DND-41 (cell line): ENCODE data around the gene SMURF2.

ENCODE experiments used
- ATAC-seq: fragments of 200-7000 bp; cut with Tn5 transposase; 3 replicates; pipeline ENCODE4 v1.9.1; 2021; ENCODE audit warnings: low read depth; ENCODE audit not compliant: insufficient read depth
- DNase-seq: peaks from one replicate; pipeline ENCODE4 v3.0.0-alpha.2; 2020
- H2AFZ ChIP-seq: 2 replicates; pipeline ENCODE4 v1.6.0; 2012; ENCODE audit warnings: low read depth, low read length
- H3K27ac ChIP-seq: 2 replicates; pipeline ENCODE4 v1.5.1; 2012; ENCODE audit warnings: low read length, inconsistent platforms
- H3K27me3 ChIP-seq: fragments of 200-600 bp; sonication (generic); 2 replicates; pipeline ENCODE4 v1.6.0; 2012; ENCODE audit warnings: low read length, mild to moderate bottlenecking, inconsistent platforms; ENCODE audit not compliant: insufficient read depth, poor library complexity
- H3K36me3 ChIP-seq: 2 replicates; pipeline ENCODE4 v1.5.1; 2012; ENCODE audit warnings: low read length, inconsistent platforms; ENCODE audit not compliant: insufficient read depth
- H3K4me1 ChIP-seq: 2 replicates; pipeline ENCODE4 v1.5.1; 2012; ENCODE audit warnings: mild to moderate bottlenecking, low read length; ENCODE audit not compliant: insufficient read depth
- H3K4me2 ChIP-seq: 2 replicates; pipeline ENCODE4 v1.6.0; 2012; ENCODE audit warnings: mild to moderate bottlenecking, moderate library complexity, low read length, inconsistent platforms; ENCODE audit not compliant: insufficient read depth
- H3K4me3 ChIP-seq, 2 experiments: fragments of 200-600 bp in 1 of 2; shearing (Covaris generic) in 1 of 2; 2 replicates each; pipeline ENCODE4 v1.5.1; 2012 to 2016; ENCODE audit warnings: inconsistent platforms in 2 of 2, low read length in 2 of 2, mild to moderate bottlenecking in 2 of 2, low read depth in 1 of 2, moderate library complexity in 1 of 2
- H3K79me2 ChIP-seq: 2 replicates; pipeline ENCODE4 v1.6.0; 2012; ENCODE audit warnings: low read length, inconsistent platforms; ENCODE audit not compliant: insufficient read depth
- H3K9ac ChIP-seq: 2 replicates; pipeline ENCODE4 v1.6.0; 2012; ENCODE audit warnings: low read depth, mild to moderate bottlenecking, inconsistent platforms, low read length, moderate library complexity
- H3K9me3 ChIP-seq: 2 replicates; pipeline ENCODE4 v1.5.1; 2012; ENCODE audit warnings: low read length, moderate library complexity, mild to moderate bottlenecking, inconsistent platforms; ENCODE audit not compliant: insufficient read depth, severe bottlenecking
- H4K20me1 ChIP-seq: 2 replicates; pipeline ENCODE4 v1.6.0; 2012; ENCODE audit warnings: low read length; ENCODE audit not compliant: insufficient read depth
- CTCF ChIP-seq: IDR thresholded peaks from 2 replicates; pipeline ENCODE4 v1.5.1; 2012; ENCODE audit warnings: borderline replicate concordance, low read length, moderate library complexity, mild to moderate bottlenecking; ENCODE audit not compliant: poor library complexity, severe bottlenecking; ENCODE audit errors: extremely low read depth
- EZH2 ChIP-seq: IDR thresholded peaks from 3 replicates; pipeline ENCODE4 v1.6.1; 2012; ENCODE audit warnings: borderline replicate concordance, low read depth, mild to moderate bottlenecking, moderate library complexity, low read length, inconsistent platforms; ENCODE audit not compliant: severe bottlenecking

Gene SMURF2

GRCh38 chr17:64554028-64554637 is 108.0 kb downstream of the SMURF2 start:
- DNase-seq (no peak), ATAC-seq (no peak)
- Histone ChIP-seq H3K4me3 (no peak overlapping the region), H3K27me3 (no peaks in the 10 kb centered on the region), H3K9ac (no peak overlapping the region), H3K36me3 (peaks cover 80% of the 10 kb centered on the region), H3K9me3 (no peaks in the 10 kb centered on the region), H2AFZ (no peak overlapping the region), H3K4me2 (no peak overlapping the region), H3K27ac (no peak overlapping the region), H4K20me1 (no peaks in the 10 kb centered on the region), H3K4me1 (no peaks in the 10 kb centered on the region), H3K79me2 (no peaks in the 10 kb centered on the region)
- no peak for TF ChIP-seq CTCF
- TF ChIP-seq EZH2 = no peak

GRCh38 chr17:64551461-64551860 is 110.6 kb downstream of the SMURF2 start:
- H3K4me3 ChIP-seq = no peak overlapping the region
- no peaks in the 10 kb centered on the region for H3K9me3 ChIP-seq
- H3K27me3 ChIP-seq = no peaks in the 10 kb centered on the region
- H3K4me1 ChIP-seq = no peaks in the 10 kb centered on the region
- H3K9ac ChIP-seq = no peak overlapping the region
- no peaks in the 10 kb centered on the region for H3K79me2 ChIP-seq
- ATAC-seq (no peak), DNase-seq (no peak)
- peaks cover 90% of the 10 kb centered on the region for H3K36me3 ChIP-seq
- no peaks in the 10 kb centered on the region for H4K20me1 ChIP-seq
- no peak overlapping the region for H3K27ac ChIP-seq
- H3K4me2 ChIP-seq = no peak overlapping the region
- TF ChIP-seq EZH2 = no peak
- TF ChIP-seq CTCF = no peak
- H2AFZ ChIP-seq = no peak overlapping the region

GRCh38 chr17:64547319-64547718 is 114.8 kb downstream of the SMURF2 start:
- Histone ChIP-seq H3K4me3 (no peak overlapping the region), H3K27ac (no peak overlapping the region), H3K9ac (no peak overlapping the region), H3K36me3 (peaks cover 82% of the 10 kb centered on the region), H3K79me2 (no peaks in the 10 kb centered on the region), H3K27me3 (no peaks in the 10 kb centered on the region), H4K20me1 (no peaks in the 10 kb centered on the region), H3K9me3 (no peaks in the 10 kb centered on the region), H3K4me1 (no peaks in the 10 kb centered on the region), H3K4me2 (no peak overlapping the region), H2AFZ (no peak overlapping the region)
- ATAC-seq (no peak), DNase-seq (no peak)
- TF ChIP-seq CTCF (no peak), EZH2 (no peak)

- H4K20me1 ChIP-seq = no peaks in the 10 kb centered on the region
- no peaks in the 10 kb centered on the region for H3K9me3 ChIP-seq
- H3K79me2 ChIP-seq = no peaks in the 10 kb centered on the region
- H3K36me3 ChIP-seq = peaks cover 86% of the 10 kb centered on the region
- no peak for DNase-seq
- H3K9ac ChIP-seq = no peak overlapping the region
- no peak overlapping the region for H2AFZ ChIP-seq
- H3K4me3 ChIP-seq = no peak overlapping the region
- ATAC-seq = no peak
- H3K27me3 ChIP-seq = no peaks in the 10 kb centered on the region
- H3K4me2 ChIP-seq = no peak overlapping the region
- no peaks in the 10 kb centered on the region for H3K4me1 ChIP-seq
- no peak overlapping the region for H3K27ac ChIP-seq
- TF ChIP-seq EZH2 (no peak), CTCF (no peak)
Measured at GRCh38 chr17:64546716-64547115, 115.4 kb downstream of the SMURF2 start.
